GM12878 (cell line): ENCODE data around the gene MT1E. TPM values are rescaled to one million over a fixed set of nuclear protein-coding genes. Genes with fewer than 3 reads are reported as not detected.

Experiments used
- BCL11A ChIP-seq: IDR thresholded peaks from 2 replicates; pipeline ENCODE4 v1.6.1; 2011; ENCODE audit warnings: low read depth, low read length
- CREB1 ChIP-seq: IDR thresholded peaks from 2 replicates; pipeline ENCODE4 v1.6.1; 2012; ENCODE audit warnings: low read depth, mild to moderate bottlenecking, inconsistent platforms
- NRF1 ChIP-seq: conservative IDR thresholded peaks from 2 replicates; pipeline ENCODE4 v1.6.1; 2011; ENCODE audit warnings: mild to moderate bottlenecking, low read depth, low read length, improper control_type of control experiment
- POLR2A ChIP-seq: IDR thresholded peaks from 2 replicates; pipeline ENCODE4 v1.6.1; 2011; ENCODE audit warnings: low read depth, mild to moderate bottlenecking, low read length
- POLR2AphosphoS2 ChIP-seq: IDR thresholded peaks from 2 replicates; pipeline ENCODE4 v1.6.1; 2011; ENCODE audit warnings: low read depth, mild to moderate bottlenecking, low read length, improper control_type of control experiment, moderate library complexity
- RAD51 ChIP-seq: fragments of 450-650 bp; IDR thresholded peaks from 2 replicates; pipeline ENCODE4 v1.6.1; 2016; ENCODE audit warnings: moderate library complexity, mild to moderate bottlenecking, inconsistent platforms
- RCOR1 ChIP-seq: conservative IDR thresholded peaks from 2 replicates; pipeline ENCODE4 v1.6.1; 2012; ENCODE audit warnings: low read depth, low read length, improper control_type of control experiment
- RUNX3 ChIP-seq: IDR thresholded peaks from 2 replicates; pipeline ENCODE4 v1.6.1; 2012; ENCODE audit warnings: low read length, inconsistent platforms
- YY1 ChIP-seq: IDR thresholded peaks from 2 replicates; pipeline ENCODE4 v1.6.1; 2011; ENCODE audit warnings: low read depth, mild to moderate bottlenecking, low read length
- ZNF384 ChIP-seq: IDR thresholded peaks from 2 replicates; pipeline ENCODE4 v1.6.1; 2012; ENCODE audit warnings: low read depth, mild to moderate bottlenecking, low read length, improper control_type of control experiment, borderline replicate concordance
- ZNF592 ChIP-seq: fragments of 450-650 bp; IDR thresholded peaks from 2 replicates; pipeline ENCODE4 v1.6.1; 2017; ENCODE audit warnings: mild to moderate bottlenecking, moderate library complexity
- polyA plus RNA-seq, 11 experiments: library from polyadenylated mRNA; depleted of rRNA in 4 of 11; unstranded in 6 of 11; stranded (reverse) in 5 of 11; fragments of >200 nt; fragmentation: Nextera tagmentation in 4 of 11; fragmentation: Illumina TruSeq in 1 of 11; extraction: Ambion mirVana in 4 of 11; extraction: Trizol in 1 of 11; gene quantifications; 1 replicate in 1 of 11; 2 replicates in 10 of 11; pipeline versions ENCODE4 v1.2.1 to v1.2.3, GENCODE V29; 2011 to 2016; ENCODE audit warnings: inconsistent platforms in 2 of 11, missing spikeins in 2 of 11, low read depth in 1 of 11
- total RNA-seq, 4 experiments: library from RNA; depleted of rRNA in 3 of 4; stranded (reverse); fragments of >200 nt in 3 of 4; fragmentation: Illumina TruSeq in 1 of 4; extraction: Trizol in 1 of 4; gene quantifications; 2 replicates each; pipeline versions ENCODE4 v1.2.1 to v1.2.3, GENCODE V29; 2013 to 2021
- TF ChIP-seq, protein P1 (sequence below): IDR thresholded peaks from 2 replicates; pipeline ENCODE4 v1.6.1; 2012; ENCODE audit warnings: low read depth, low read length, improper control_type of control experiment
- TF ChIP-seq, protein P2 (sequence below): fragments of 450-650 bp; IDR thresholded peaks from 2 replicates; pipeline ENCODE4 v1.6.1; 2017; ENCODE audit warnings: mild to moderate bottlenecking, low read depth, inconsistent platforms; ENCODE audit not compliant: poor library complexity, severe bottlenecking
- TF ChIP-seq, protein P3 (sequence below): IDR thresholded peaks from 2 replicates; pipeline ENCODE4 v1.6.1; 2011; ENCODE audit warnings: borderline replicate concordance, low read depth, mild to moderate bottlenecking, moderate library complexity, low read length; ENCODE audit not compliant: insufficient read depth, poor library complexity, severe bottlenecking

Gene MT1E
- total and polyA plus RNA-seq, 10 of the 15 experiments (the other 5 are each of a cell fraction or from before 2014, with no cell fraction given): 5.8 to 22.3 (median 16.5) TPM

DNA sequence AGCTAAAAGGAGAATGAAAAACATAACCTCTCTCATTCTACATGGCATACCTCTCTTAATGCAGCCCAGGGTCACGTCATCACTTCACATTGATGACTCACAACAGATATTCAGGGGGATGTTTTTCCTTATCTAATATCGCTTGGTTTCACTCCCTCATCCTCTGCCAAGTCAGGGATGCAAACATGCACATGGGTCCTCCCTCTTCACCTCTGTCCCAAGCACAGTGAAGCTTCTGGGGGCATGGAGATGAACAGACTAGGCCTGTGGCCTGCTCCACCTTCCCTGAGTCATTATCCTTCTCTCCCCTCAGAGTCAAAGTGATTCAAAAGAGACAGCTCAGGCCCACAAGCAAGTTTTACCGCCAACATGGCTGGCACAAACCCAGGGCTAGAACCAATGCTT is 19.5 kb upstream of the MT1E start (continued):
- TF ChIP-seq ZNF592 (no peak), POLR2A (no peak), CREB1 (no peak), RAD51 (no peak), ZNF384 (no peak), NRF1 (no peak), RCOR1 (no peak), BCL11A (no peak), POLR2AphosphoS2 (no peak), RUNX3 (no peak), YY1 (no peak)
- TF ChIP-seq, protein P1, sequence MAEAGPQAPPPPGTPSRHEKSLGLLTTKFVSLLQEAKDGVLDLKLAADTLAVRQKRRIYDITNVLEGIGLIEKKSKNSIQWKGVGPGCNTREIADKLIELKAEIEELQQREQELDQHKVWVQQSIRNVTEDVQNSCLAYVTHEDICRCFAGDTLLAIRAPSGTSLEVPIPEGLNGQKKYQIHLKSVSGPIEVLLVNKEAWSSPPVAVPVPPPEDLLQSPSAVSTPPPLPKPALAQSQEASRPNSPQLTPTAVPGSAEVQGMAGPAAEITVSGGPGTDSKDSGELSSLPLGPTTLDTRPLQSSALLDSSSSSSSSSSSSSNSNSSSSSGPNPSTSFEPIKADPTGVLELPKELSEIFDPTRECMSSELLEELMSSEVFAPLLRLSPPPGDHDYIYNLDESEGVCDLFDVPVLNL: no peak
- TF ChIP-seq, protein P2, sequence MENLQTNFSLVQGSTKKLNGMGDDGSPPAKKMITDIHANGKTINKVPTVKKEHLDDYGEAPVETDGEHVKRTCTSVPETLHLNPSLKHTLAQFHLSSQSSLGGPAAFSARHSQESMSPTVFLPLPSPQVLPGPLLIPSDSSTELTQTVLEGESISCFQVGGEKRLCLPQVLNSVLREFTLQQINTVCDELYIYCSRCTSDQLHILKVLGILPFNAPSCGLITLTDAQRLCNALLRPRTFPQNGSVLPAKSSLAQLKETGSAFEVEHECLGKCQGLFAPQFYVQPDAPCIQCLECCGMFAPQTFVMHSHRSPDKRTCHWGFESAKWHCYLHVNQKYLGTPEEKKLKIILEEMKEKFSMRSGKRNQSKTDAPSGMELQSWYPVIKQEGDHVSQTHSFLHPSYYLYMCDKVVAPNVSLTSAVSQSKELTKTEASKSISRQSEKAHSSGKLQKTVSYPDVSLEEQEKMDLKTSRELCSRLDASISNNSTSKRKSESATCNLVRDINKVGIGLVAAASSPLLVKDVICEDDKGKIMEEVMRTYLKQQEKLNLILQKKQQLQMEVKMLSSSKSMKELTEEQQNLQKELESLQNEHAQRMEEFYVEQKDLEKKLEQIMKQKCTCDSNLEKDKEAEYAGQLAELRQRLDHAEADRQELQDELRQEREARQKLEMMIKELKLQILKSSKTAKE: no peak
- TF ChIP-seq, protein P3, sequence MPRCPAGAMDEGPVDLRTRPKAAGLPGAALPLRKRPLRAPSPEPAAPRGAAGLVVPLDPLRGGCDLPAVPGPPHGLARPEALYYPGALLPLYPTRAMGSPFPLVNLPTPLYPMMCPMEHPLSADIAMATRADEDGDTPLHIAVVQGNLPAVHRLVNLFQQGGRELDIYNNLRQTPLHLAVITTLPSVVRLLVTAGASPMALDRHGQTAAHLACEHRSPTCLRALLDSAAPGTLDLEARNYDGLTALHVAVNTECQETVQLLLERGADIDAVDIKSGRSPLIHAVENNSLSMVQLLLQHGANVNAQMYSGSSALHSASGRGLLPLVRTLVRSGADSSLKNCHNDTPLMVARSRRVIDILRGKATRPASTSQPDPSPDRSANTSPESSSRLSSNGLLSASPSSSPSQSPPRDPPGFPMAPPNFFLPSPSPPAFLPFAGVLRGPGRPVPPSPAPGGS: no peak
- TF ChIP-seq, all 136 proteins: peak for 0
